Measurements from ENCODE around the gene EPB41L1. TPM values are rescaled to one million over a fixed set of nuclear protein-coding genes. Genes with fewer than 3 reads are reported as not detected.

EPB41L1 gene
- total RNA-seq, 1 donor: 9.1 TPM

DNA sequence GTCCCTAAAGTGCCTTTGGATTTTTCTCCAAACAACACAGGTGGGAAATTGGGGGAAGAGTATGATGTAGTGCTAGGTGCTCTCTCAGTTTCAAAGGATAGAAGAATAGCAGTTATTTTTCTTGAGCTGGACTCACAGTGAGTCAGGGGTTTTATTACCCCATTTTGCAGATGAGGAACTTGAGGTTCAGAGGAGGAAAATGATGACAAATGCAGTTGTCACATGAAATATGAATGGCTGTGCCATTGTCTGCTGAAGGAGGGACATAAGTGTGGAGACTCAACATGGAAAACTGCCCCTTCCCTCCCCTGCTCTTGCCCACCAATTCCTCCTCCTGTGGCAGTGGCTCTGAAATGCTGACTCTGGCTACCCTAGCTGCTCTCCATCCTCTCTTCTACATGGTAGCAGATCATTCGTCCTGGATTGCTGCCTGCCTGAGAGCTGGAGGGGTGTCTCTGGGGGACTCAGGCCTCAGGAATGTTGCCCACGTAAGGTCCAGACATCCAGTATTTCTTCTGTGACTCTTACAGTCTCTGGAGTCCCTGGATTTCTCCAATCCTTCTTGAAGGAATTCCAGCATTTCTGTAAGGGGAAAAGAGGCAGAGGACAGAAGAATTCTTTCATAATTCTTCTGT is 37.6 kb upstream of the EPB41L1 start:
- TF ChIP-seq, protein P1, sequence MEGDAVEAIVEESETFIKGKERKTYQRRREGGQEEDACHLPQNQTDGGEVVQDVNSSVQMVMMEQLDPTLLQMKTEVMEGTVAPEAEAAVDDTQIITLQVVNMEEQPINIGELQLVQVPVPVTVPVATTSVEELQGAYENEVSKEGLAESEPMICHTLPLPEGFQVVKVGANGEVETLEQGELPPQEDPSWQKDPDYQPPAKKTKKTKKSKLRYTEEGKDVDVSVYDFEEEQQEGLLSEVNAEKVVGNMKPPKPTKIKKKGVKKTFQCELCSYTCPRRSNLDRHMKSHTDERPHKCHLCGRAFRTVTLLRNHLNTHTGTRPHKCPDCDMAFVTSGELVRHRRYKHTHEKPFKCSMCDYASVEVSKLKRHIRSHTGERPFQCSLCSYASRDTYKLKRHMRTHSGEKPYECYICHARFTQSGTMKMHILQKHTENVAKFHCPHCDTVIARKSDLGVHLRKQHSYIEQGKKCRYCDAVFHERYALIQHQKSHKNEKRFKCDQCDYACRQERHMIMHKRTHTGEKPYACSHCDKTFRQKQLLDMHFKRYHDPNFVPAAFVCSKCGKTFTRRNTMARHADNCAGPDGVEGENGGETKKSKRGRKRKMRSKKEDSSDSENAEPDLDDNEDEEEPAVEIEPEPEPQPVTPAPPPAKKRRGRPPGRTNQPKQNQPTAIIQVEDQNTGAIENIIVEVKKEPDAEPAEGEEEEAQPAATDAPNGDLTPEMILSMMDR (IDR thresholded peaks at IDR 0.05; ENCODE audit: insufficient read depth, low read depth, low read length): no peak
- H3K4me3 ChIP-seq (ENCODE audit: low read depth, low read length): no peak overlapping the region
- peak; percentile 24 for DNase-seq (ENCODE audit: low read depth)

DNA sequence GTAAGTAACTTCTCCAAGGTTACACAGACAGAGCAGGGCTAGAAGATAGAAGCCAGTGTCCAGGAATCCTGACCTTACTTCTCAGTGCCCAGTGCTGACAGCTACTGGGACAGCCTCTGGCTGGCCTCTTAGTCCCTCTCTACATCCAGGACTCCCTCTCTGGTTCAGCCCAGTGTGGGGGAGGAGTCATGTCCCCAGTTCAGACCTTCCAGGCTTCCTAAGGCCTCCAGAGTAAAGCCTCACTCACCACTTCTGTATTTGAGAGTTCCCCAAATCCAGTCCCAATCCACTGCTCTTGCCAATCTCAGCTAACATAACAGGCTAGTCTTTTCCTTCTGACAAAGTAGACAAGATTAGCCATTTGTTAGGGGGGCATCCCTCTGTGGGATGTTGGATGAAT is 36.9 kb upstream of the EPB41L1 start:
- TF ChIP-seq, protein P1 (IDR thresholded peaks at IDR 0.05; ENCODE audit: insufficient read depth, low read depth, low read length): no peak
- H3K4me3 ChIP-seq (ENCODE audit: low read depth, low read length): no peak overlapping the region
- DNase-seq (ENCODE audit: low read depth): no peak

DNA sequence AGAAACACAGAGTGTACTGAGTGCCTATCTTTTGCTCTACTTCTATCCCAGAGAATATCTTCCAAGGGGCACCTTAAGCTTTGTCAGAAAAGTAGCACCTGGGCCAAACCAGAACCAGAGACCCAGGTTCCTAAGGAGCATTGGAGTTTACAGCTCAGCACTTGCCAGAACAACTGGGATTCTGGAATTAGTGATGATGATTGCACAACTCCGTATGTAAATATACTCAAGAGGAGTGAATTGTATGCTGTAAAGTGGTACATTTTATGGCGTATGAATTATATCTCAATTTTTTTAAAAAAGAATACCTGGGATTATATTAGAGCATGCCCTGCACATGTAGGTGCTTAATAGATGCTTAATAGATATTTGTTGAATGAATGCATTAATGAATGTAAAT is 36.2 kb upstream of the EPB41L1 start:
- H3K4me3 ChIP-seq (ENCODE audit: low read depth, low read length): no peak overlapping the region
- no peak for DNase-seq (ENCODE audit: low read depth)
- TF ChIP-seq, protein P1 (IDR thresholded peaks at IDR 0.05; ENCODE audit: insufficient read depth, low read depth, low read length): no peak

GRCh38 chr20:36119537-36119936 is 35.0 kb upstream of the EPB41L1 start:
- H3K4me3 ChIP-seq (ENCODE audit: low read depth, low read length): no peak overlapping the region
- TF ChIP-seq, protein P1 (IDR thresholded peaks at IDR 0.05; ENCODE audit: insufficient read depth, low read depth, low read length): no peak
- no peak for DNase-seq (ENCODE audit: low read depth)

- TF ChIP-seq, protein P1 (IDR thresholded peaks at IDR 0.05; ENCODE audit: insufficient read depth, low read depth, low read length): no peak
- DNase-seq (ENCODE audit: low read depth): no peak
Observed at GRCh38 chr20:36120241-36120640, 34.3 kb upstream of the EPB41L1 start.

GRCh38 chr20:36120991-36121390 is 33.5 kb upstream of the EPB41L1 start:
- TF ChIP-seq, protein P1 (IDR thresholded peaks at IDR 0.05; ENCODE audit: insufficient read depth, low read depth, low read length): no peak
- no peak overlapping the region for H3K4me3 ChIP-seq (ENCODE audit: low read depth, low read length)
- DNase-seq (ENCODE audit: low read depth): no peak

More at GRCh38 chr20:36120241-36120640, 34.3 kb upstream of the EPB41L1 start:
- H3K4me3 ChIP-seq (ENCODE audit: low read depth, low read length): no peak overlapping the region

Measured in fibroblast of villous mesenchyme (primary cell).